Liver (tissue), 9 donors: Measurements from ENCODE around the gene TSPEAR. TPM values are rescaled to one million over a fixed set of nuclear protein-coding genes. Genes with fewer than 3 reads are reported as not detected.

Experiments used
- DNase-seq: peaks from one replicate; pipeline ENCODE4 v3.0.0-alpha.2; 2017; ENCODE audit warnings: low spot score
- H3K27ac ChIP-seq, 2 donors: one replicate each; pipeline ENCODE4 v1.7.0; 2013; ENCODE audit warnings: inconsistent platforms in 2 of 2, low read length in 2 of 2, control low read depth in 1 of 2, low read depth in 1 of 2, mild to moderate bottlenecking in 1 of 2
- H3K27me3 ChIP-seq, 4 donors: one replicate each; pipeline versions ENCODE4 v1.6.1 to v1.7.0; 2013; ENCODE audit warnings: low read length in 3 of 4, inconsistent platforms in 1 of 4, mild to moderate bottlenecking in 1 of 4, moderate library complexity in 1 of 4; ENCODE audit not compliant: control insufficient read depth in 4 of 4, insufficient read depth in 4 of 4
- H3K36me3 ChIP-seq, 4 donors: one replicate each; pipeline versions ENCODE4 v1.6.1 to v1.7.0; 2013; ENCODE audit warnings: low read length in 3 of 4, mild to moderate bottlenecking in 3 of 4, low read depth in 1 of 4, moderate library complexity in 1 of 4; ENCODE audit not compliant: control insufficient read depth in 4 of 4, insufficient read depth in 3 of 4
- H3K4me1 ChIP-seq, 4 donors: one replicate each; pipeline versions ENCODE4 v1.6.1 to v1.7.0; 2013; ENCODE audit warnings: low read length in 3 of 4, mild to moderate bottlenecking in 3 of 4, moderate library complexity in 1 of 4; ENCODE audit not compliant: control insufficient read depth in 4 of 4, insufficient read depth in 4 of 4
- H3K4me3 ChIP-seq, 3 donors: one replicate each; pipeline versions ENCODE4 v1.6.1 to v1.7.0; 2013; ENCODE audit warnings: low read length in 3 of 3, control low read depth in 1 of 3, low read depth in 1 of 3, mild to moderate bottlenecking in 1 of 3
- H3K9ac ChIP-seq, 2 donors: one replicate each; pipeline ENCODE4 v1.7.0; 2013; ENCODE audit warnings: low read length in 2 of 2, mild to moderate bottlenecking in 2 of 2, moderate library complexity in 2 of 2, control low read depth in 1 of 2, low read depth in 1 of 2
- H3K9me3 ChIP-seq, 4 donors: one replicate each; pipeline versions ENCODE4 v1.6.1 to v1.7.0; 2013; ENCODE audit warnings: low read length in 3 of 4; ENCODE audit not compliant: control insufficient read depth in 4 of 4
- CTCF ChIP-seq: fragments of 150-350 bp; IDR thresholded peaks from 2 replicates; pipeline ENCODE4 v1.5.1; 2017; ENCODE audit warnings: improper control_type of control experiment, low read depth, low read length; ENCODE audit not compliant: missing input control
- EGR1 ChIP-seq, 2 donors: IDR thresholded peaks; 2 replicates each; pipeline ENCODE4 v1.6.1; 2016 to 2018; ENCODE audit warnings: antibody characterized with exemption in 2 of 2, low read depth in 2 of 2
- FOXA2 ChIP-seq: IDR thresholded peaks from 2 replicates; pipeline ENCODE4 v1.6.1; 2016; ENCODE audit warnings: antibody characterized with exemption
- GABPA ChIP-seq, 2 donors: IDR thresholded peaks in 1 of 2; conservative IDR thresholded peaks in 1 of 2; 2 replicates each; pipeline ENCODE4 v1.6.1; 2016; ENCODE audit warnings: antibody characterized with exemption in 2 of 2, mild to moderate bottlenecking in 1 of 2, moderate library complexity in 1 of 2
- HNF4A ChIP-seq, 2 donors: conservative IDR thresholded peaks; 2 replicates each; pipeline ENCODE4 v1.6.1; 2016; ENCODE audit warnings: antibody characterized with exemption in 2 of 2, mild to moderate bottlenecking in 2 of 2
- HNF4G ChIP-seq: IDR thresholded peaks from 2 replicates; pipeline ENCODE4 v1.6.1; 2016; ENCODE audit warnings: antibody characterized with exemption
- JUND ChIP-seq, 2 donors: IDR thresholded peaks; 2 replicates each; pipeline ENCODE4 v1.6.1; 2016; ENCODE audit warnings: antibody characterized with exemption in 2 of 2
- RXRA ChIP-seq, 2 donors: IDR thresholded peaks; 2 replicates each; pipeline ENCODE4 v1.6.1; 2017 to 2018; ENCODE audit warnings: antibody characterized with exemption in 2 of 2, mild to moderate bottlenecking in 1 of 2
- SP1 ChIP-seq: IDR thresholded peaks from 2 replicates; pipeline ENCODE4 v1.6.1; 2018; ENCODE audit warnings: antibody characterized with exemption, mild to moderate bottlenecking
- TAF1 ChIP-seq: conservative IDR thresholded peaks from 2 replicates; pipeline ENCODE4 v1.6.1; 2016; ENCODE audit warnings: antibody characterized with exemption, mild to moderate bottlenecking
- YY1 ChIP-seq: IDR thresholded peaks from 2 replicates; pipeline ENCODE4 v1.6.1; 2016; ENCODE audit warnings: antibody characterized with exemption, mild to moderate bottlenecking
- ZBTB33 ChIP-seq: IDR thresholded peaks from 2 replicates; pipeline ENCODE4 v1.6.1; 2016; ENCODE audit warnings: antibody characterized with exemption
- WGBS: extraction: QIAGEN DNeasy Blood & Tissue Kit; methylation state at CpG from one replicate; pipeline ENCODE4 v1.1.7; 2013; 5-methylcytosine and 5-hydroxymethylcytosine counted together
- polyA plus RNA-seq, 2 donors: library from polyadenylated mRNA; stranded (reverse) in 1 of 2; unstranded in 1 of 2; fragments of 200-250 nt in 1 of 2; fragments of >200 nt in 1 of 2; fragmentation: Nextera tagmentation in 1 of 2; extraction: Ambion mirVana in 1 of 2; gene quantifications; one replicate each; pipeline versions ENCODE4 v1.2.1 to v1.2.3, GENCODE V29; 2013 to 2015
- total RNA-seq, 2 donors: library from RNA; depleted of rRNA; stranded (reverse); fragments of >200 nt; gene quantifications; one replicate each; pipeline ENCODE4 v1.2.3, GENCODE V29; 2014
- TF ChIP-seq, protein P1 (sequence below): IDR thresholded peaks from 2 replicates; pipeline ENCODE4 v1.6.1; 2016; ENCODE audit warnings: antibody characterized with exemption
- TF ChIP-seq, protein P2 (sequence below): IDR thresholded peaks from 2 replicates; pipeline ENCODE4 v1.6.1; 2016; ENCODE audit warnings: antibody characterized with exemption
- TF ChIP-seq, protein P3 (sequence below): IDR thresholded peaks from 2 replicates; pipeline ENCODE4 v1.6.1; 2016; ENCODE audit warnings: antibody characterized with exemption, mild to moderate bottlenecking
- donor health status: healthy.
- donor health status: healthy.
- donor health status: healthy.
- donor health status: healthy.
- donor health status: healthy.

TSPEAR gene
- total and polyA plus RNA-seq, 4 donors, result under 0.01 to 0.14 (median 0.01) TPM; not detected in 1

GRCh38 chr21:44644878-44645277, 66.5 kb downstream of the TSPEAR start (continued):
- TF ChIP-seq CTCF (no peak), RXRA (IDR thresholded peaks at IDR 0.05) (no peak)

GRCh38 chr21:44643741-44644310, 67.5 kb downstream of the TSPEAR start:
- H3K27ac ChIP-seq, result no peak overlapping the region
- H3K36me3 ChIP-seq, result no peaks in the 10 kb centered on the region
- H3K4me1 ChIP-seq, result no peaks in the 10 kb centered on the region
- H3K4me3 ChIP-seq, result no peak overlapping the region
- no peaks in the 10 kb centered on the region for H3K27me3 ChIP-seq
- no peak for TF ChIP-seq JUND (IDR thresholded peaks at IDR 0.05)
- TF ChIP-seq, protein P1, sequence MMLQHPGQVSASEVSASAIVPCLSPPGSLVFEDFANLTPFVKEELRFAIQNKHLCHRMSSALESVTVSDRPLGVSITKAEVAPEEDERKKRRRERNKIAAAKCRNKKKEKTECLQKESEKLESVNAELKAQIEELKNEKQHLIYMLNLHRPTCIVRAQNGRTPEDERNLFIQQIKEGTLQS, result no peak
- no peak for TF ChIP-seq YY1
- no peak for TF ChIP-seq HNF4G
- TF ChIP-seq, protein P2, sequence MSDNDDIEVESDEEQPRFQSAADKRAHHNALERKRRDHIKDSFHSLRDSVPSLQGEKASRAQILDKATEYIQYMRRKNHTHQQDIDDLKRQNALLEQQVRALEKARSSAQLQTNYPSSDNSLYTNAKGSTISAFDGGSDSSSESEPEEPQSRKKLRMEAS, result no peak
- no peak for TF ChIP-seq RXRA (IDR thresholded peaks at IDR 0.05)
- TF ChIP-seq EGR1 (IDR thresholded peaks at IDR 0.05; ENCODE audit: low read depth in 2 of 2), result no peak
- no peak for TF ChIP-seq FOXA2
- TF ChIP-seq GABPA (IDR thresholded peaks at IDR 0.05 in 1 of 2, conservative IDR thresholded peaks at IDR 0.05 in 1 of 2), result no peak
- TF ChIP-seq CTCF, result no peak
- DNase-seq, result no peak
- H3K9me3 ChIP-seq, result peaks cover 0 to 11% (median 4%) of the 10 kb centered on the region in 4 donors
- H3K9ac ChIP-seq, result no peak overlapping the region
- 64% methylated on average over 14 of the region's 14 CpGs for WGBS

GRCh38 chr21:44640761-44641160, 70.6 kb downstream of the TSPEAR start:
- no peaks in the 10 kb centered on the region for H3K36me3 ChIP-seq
- WGBS, result 84% methylated on average over 5 of the region's 5 CpGs
- no peaks in the 10 kb centered on the region for H3K4me1 ChIP-seq
- H3K27ac ChIP-seq, result no peak overlapping the region
- no peak overlapping the region for H3K9ac ChIP-seq
- H3K9me3 ChIP-seq, result peaks cover 0 to 11% (median 4%) of the 10 kb centered on the region in 4 donors
- no peak for DNase-seq
- no peak for TF ChIP-seq SP1
- TF ChIP-seq HNF4A (conservative IDR thresholded peaks at IDR 0.05), result no peak
- no peak for TF ChIP-seq TAF1
- no peak for TF ChIP-seq ZBTB33
- TF ChIP-seq, protein P2, result no peak
- TF ChIP-seq, protein P3, sequence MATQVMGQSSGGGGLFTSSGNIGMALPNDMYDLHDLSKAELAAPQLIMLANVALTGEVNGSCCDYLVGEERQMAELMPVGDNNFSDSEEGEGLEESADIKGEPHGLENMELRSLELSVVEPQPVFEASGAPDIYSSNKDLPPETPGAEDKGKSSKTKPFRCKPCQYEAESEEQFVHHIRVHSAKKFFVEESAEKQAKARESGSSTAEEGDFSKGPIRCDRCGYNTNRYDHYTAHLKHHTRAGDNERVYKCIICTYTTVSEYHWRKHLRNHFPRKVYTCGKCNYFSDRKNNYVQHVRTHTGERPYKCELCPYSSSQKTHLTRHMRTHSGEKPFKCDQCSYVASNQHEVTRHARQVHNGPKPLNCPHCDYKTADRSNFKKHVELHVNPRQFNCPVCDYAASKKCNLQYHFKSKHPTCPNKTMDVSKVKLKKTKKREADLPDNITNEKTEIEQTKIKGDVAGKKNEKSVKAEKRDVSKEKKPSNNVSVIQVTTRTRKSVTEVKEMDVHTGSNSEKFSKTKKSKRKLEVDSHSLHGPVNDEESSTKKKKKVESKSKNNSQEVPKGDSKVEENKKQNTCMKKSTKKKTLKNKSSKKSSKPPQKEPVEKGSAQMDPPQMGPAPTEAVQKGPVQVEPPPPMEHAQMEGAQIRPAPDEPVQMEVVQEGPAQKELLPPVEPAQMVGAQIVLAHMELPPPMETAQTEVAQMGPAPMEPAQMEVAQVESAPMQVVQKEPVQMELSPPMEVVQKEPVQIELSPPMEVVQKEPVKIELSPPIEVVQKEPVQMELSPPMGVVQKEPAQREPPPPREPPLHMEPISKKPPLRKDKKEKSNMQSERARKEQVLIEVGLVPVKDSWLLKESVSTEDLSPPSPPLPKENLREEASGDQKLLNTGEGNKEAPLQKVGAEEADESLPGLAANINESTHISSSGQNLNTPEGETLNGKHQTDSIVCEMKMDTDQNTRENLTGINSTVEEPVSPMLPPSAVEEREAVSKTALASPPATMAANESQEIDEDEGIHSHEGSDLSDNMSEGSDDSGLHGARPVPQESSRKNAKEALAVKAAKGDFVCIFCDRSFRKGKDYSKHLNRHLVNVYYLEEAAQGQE, result no peak
- no peak for TF ChIP-seq GABPA (IDR thresholded peaks at IDR 0.05 in 1 of 2, conservative IDR thresholded peaks at IDR 0.05 in 1 of 2)
- no peak for TF ChIP-seq YY1
- H3K4me3 ChIP-seq, result no peak overlapping the region
- peaks cover 0 to 3% (median 0%) of the 10 kb centered on the region in 4 donors for H3K27me3 ChIP-seq
